ENCODE results near the gene PCDHGC3.

PCDHGC3 gene

GRCh38 chr5:141484641-141485311, 9.0 kb downstream of the PCDHGC3 start, which contains the start of gene PCDHGC4:
PCDHGC4 (plus strand) TSS chr5:141485030; CDS start chr5:141485174, 144 bp downstream.
- no peak for DNase-seq (ENCODE audit: low read depth)
- in situ Hi-C loops (cut with HindIII; ENCODE audit: low sequenced_read_pairs), result loop anchor here (5.0 kb wide), 1 partner anchor 33 kb away; no protein-coding TSS in a partner anchor
- H3K4me3 ChIP-seq (ENCODE audit: low read depth, low read length), result peak within 1 kb of the TSS; percentile 32
- TF ChIP-seq CTCF (IDR thresholded peaks at IDR 0.05; ENCODE audit: low read depth, low read length, missing control alignments), result no peak

GRCh38 chr5:141485321-141486055, 9.7 kb downstream of the PCDHGC3 start:
- in situ Hi-C loops (cut with HindIII; ENCODE audit: low sequenced_read_pairs), result no loop called here
- no peak for TF ChIP-seq CTCF (IDR thresholded peaks at IDR 0.05; ENCODE audit: low read depth, low read length, missing control alignments)
- peak overlapping the region; percentile 32 for H3K4me3 ChIP-seq (ENCODE audit: low read depth, low read length)
- DNase-seq (ENCODE audit: low read depth), result no peak

GRCh38 chr5:141486091-141486490, 10.3 kb downstream of the PCDHGC3 start:
- no peak for TF ChIP-seq CTCF (IDR thresholded peaks at IDR 0.05; ENCODE audit: low read depth, low read length, missing control alignments)
- DNase-seq (ENCODE audit: low read depth), result no peak
- H3K4me3 ChIP-seq (ENCODE audit: low read depth, low read length), result no peak overlapping the region
- in situ Hi-C loops (cut with HindIII; ENCODE audit: low sequenced_read_pairs), result no loop called here

- no peak overlapping the region for H3K4me3 ChIP-seq (ENCODE audit: low read depth, low read length)
- in situ Hi-C loops (cut with HindIII; ENCODE audit: low sequenced_read_pairs), result no loop called here
- TF ChIP-seq CTCF (IDR thresholded peaks at IDR 0.05; ENCODE audit: low read depth, low read length, missing control alignments), result no peak
- DNase-seq (ENCODE audit: low read depth), result no peak
Observed at GRCh38 chr5:141487131-141487530, 11.4 kb downstream of the PCDHGC3 start.

- peak within 1 kb of the TSS; percentile 3 for H3K4me3 ChIP-seq (ENCODE audit: low read depth, low read length)
- in situ Hi-C loops (cut with HindIII; ENCODE audit: low sequenced_read_pairs), result no loop called here
- no peak for TF ChIP-seq CTCF (IDR thresholded peaks at IDR 0.05; ENCODE audit: low read depth, low read length, missing control alignments)
- no peak for DNase-seq (ENCODE audit: low read depth)
Observed at GRCh38 chr5:141488591-141489561, 13.1 kb downstream of the PCDHGC3 start, which contains the start of gene PCDHGC5. PCDHGC5 (plus strand) TSS chr5:141489081; CDS start chr5:141489241, 160 bp downstream.

GRCh38 chr5:141489841-141490240, 14.1 kb downstream of the PCDHGC3 start:
- no peak overlapping the region for H3K4me3 ChIP-seq (ENCODE audit: low read depth, low read length)
- no peak for DNase-seq (ENCODE audit: low read depth)
- TF ChIP-seq CTCF (IDR thresholded peaks at IDR 0.05; ENCODE audit: low read depth, low read length, missing control alignments), result no peak
- in situ Hi-C loops (cut with HindIII; ENCODE audit: low sequenced_read_pairs), result no loop called here

Data from astrocyte of the cerebellum (primary cell).